HEK293T (cell line): ENCODE results near the gene DNPH1.

Source experiments
- ARNT ChIP-seq: fragments of 450-650 bp; IDR thresholded peaks from 2 replicates; pipeline ENCODE4 v1.6.1; 2017; ENCODE audit warnings: mild to moderate bottlenecking
- BHLHE40 ChIP-seq: fragments of 450-650 bp; IDR thresholded peaks from 2 replicates; pipeline ENCODE4 v1.6.1; 2016; ENCODE audit warnings: mild to moderate bottlenecking, moderate library complexity, borderline replicate concordance
- CTBP1 ChIP-seq: fragments of 450-650 bp; IDR thresholded peaks from 2 replicates; pipeline ENCODE4 v1.6.1; 2016; ENCODE audit warnings: borderline replicate concordance
- ELF4 ChIP-seq: fragments of 450-650 bp; IDR thresholded peaks from 2 replicates; pipeline ENCODE4 v1.6.1; 2017; ENCODE audit warnings: antibody characterized with exemption
- FOXA1 ChIP-seq: fragments of 450-650 bp; IDR thresholded peaks from 2 replicates; pipeline ENCODE4 v1.6.1; 2016; ENCODE audit warnings: mild to moderate bottlenecking
- FOXK2 ChIP-seq: fragments of 450-650 bp; IDR thresholded peaks from 2 replicates; pipeline ENCODE4 v1.6.1; 2016; ENCODE audit warnings: mild to moderate bottlenecking
- FOXM1 ChIP-seq: fragments of 450-650 bp; IDR thresholded peaks from 2 replicates; pipeline ENCODE4 v1.6.1; 2017; ENCODE audit warnings: mild to moderate bottlenecking, borderline replicate concordance
- HDGF ChIP-seq: fragments of 450-650 bp; IDR thresholded peaks from 2 replicates; pipeline ENCODE4 v1.6.1; 2017; ENCODE audit warnings: antibody characterized with exemption, borderline replicate concordance
- LEF1 ChIP-seq: fragments of 450-650 bp; IDR thresholded peaks from 2 replicates; pipeline ENCODE4 v1.6.1; 2017; ENCODE audit warnings: mild to moderate bottlenecking, borderline replicate concordance
- SP1 ChIP-seq: fragments of 450-650 bp; IDR thresholded peaks from 2 replicates; pipeline ENCODE4 v1.6.1; 2017
- SUZ12 ChIP-seq: fragments of 450-650 bp; IDR thresholded peaks from 2 replicates; pipeline ENCODE4 v1.6.1; 2016; ENCODE audit warnings: mild to moderate bottlenecking
- TARDBP ChIP-seq: fragments of 450-650 bp; IDR thresholded peaks from 2 replicates; pipeline ENCODE4 v1.6.1; 2016
- ZNF384 ChIP-seq: fragments of 450-650 bp; IDR thresholded peaks from 2 replicates; pipeline ENCODE4 v1.6.1; 2016

GRCh38 chr6:43180985-43181384 lies 48.3 kb downstream of the DNPH1 start:
- TF ChIP-seq FOXA1 = no peak
- no peak for TF ChIP-seq HDGF
- no peak for TF ChIP-seq BHLHE40
- TF ChIP-seq SP1 = no peak
- TF ChIP-seq TARDBP = no peak
- TF ChIP-seq ZNF384 = no peak
- TF ChIP-seq SUZ12 = no peak
- no peak for TF ChIP-seq FOXK2
- no peak for TF ChIP-seq FOXM1
- no peak for TF ChIP-seq ELF4
- TF ChIP-seq ARNT = no peak
- no peak for TF ChIP-seq CTBP1
- TF ChIP-seq LEF1 = no peak
